Endothelial cell (in vitro differentiated cells): ENCODE data around the gene GPR17. TPM values are rescaled to one million over a fixed set of nuclear protein-coding genes. Genes with fewer than 3 reads are reported as not detected.

ENCODE experiments used
- DNase-seq: peaks from one replicate; pipeline ENCODE4 v3.0.0; 2021; ENCODE audit warnings: low spot score
- H3K27ac Mint-ChIP-seq: one replicate; pipeline ENCODE4 v1.8.0; 2021; ENCODE audit warnings: mixed read lengths, inconsistent platforms; ENCODE audit not compliant: unreplicated experiment
- H3K27me3 Mint-ChIP-seq: one replicate; pipeline ENCODE4 v1.8.0; 2021; ENCODE audit warnings: mild to moderate bottlenecking, moderate library complexity, mixed read lengths, inconsistent platforms; ENCODE audit not compliant: unreplicated experiment
- H3K36me3 Mint-ChIP-seq: one replicate; pipeline ENCODE4 v1.8.0; 2021; ENCODE audit warnings: mild to moderate bottlenecking, low read depth, mixed read lengths, inconsistent platforms; ENCODE audit not compliant: unreplicated experiment
- H3K4me1 Mint-ChIP-seq: one replicate; pipeline ENCODE4 v1.8.0; 2021; ENCODE audit warnings: mild to moderate bottlenecking, mixed read lengths, inconsistent platforms; ENCODE audit not compliant: unreplicated experiment
- H3K4me3 Mint-ChIP-seq: one replicate; pipeline ENCODE4 v1.8.0; 2021; ENCODE audit warnings: mild to moderate bottlenecking, mixed read lengths, inconsistent platforms; ENCODE audit not compliant: unreplicated experiment
- H3K9me3 Mint-ChIP-seq: one replicate; pipeline ENCODE4 v1.8.0; 2021; ENCODE audit warnings: mixed read lengths, inconsistent platforms; ENCODE audit not compliant: unreplicated experiment
- CTCF ChIP-seq: fragments of 200-600 bp; sonication (generic); IDR thresholded peaks from one replicate; pipeline ENCODE4 v1.5.0; 2021; ENCODE audit warnings: antibody characterized with exemption; ENCODE audit not compliant: unreplicated experiment
- total RNA-seq: library from RNA; stranded (reverse); fragmentation: NEBNext Ultra II Directional; extraction: Animal tissue kit (Norgen Biotek cat#: 25700); gene quantifications from one replicate; pipeline ENCODE4 v1.2.1, GENCODE V29; 2021; ENCODE audit not compliant: unreplicated experiment

GPR17 gene
- total RNA-seq, 1 donor from 2014 or later = 0.15 TPM

DNA sequence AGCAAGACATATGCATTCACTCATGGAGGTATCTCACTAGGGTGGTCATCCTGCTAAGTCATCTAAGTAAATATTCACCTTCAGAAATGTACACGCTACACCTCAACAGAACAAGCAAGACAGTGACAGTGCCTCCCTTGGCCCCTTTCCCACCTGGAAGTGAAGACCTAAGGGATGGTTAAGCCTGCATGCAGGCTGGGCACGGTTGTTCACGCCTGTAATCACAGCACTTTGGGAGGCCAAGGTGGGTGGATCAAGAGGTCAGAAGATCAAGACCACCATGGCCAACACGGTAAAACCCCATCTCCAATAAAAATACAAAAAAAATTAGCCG lies 25.0 kb downstream of the GPR17 start:
- Mint-ChIP-seq H3K4me1 (peaks cover 2% of the 10 kb centered on the region), H3K36me3 (no peaks in the 10 kb centered on the region)

DNA sequence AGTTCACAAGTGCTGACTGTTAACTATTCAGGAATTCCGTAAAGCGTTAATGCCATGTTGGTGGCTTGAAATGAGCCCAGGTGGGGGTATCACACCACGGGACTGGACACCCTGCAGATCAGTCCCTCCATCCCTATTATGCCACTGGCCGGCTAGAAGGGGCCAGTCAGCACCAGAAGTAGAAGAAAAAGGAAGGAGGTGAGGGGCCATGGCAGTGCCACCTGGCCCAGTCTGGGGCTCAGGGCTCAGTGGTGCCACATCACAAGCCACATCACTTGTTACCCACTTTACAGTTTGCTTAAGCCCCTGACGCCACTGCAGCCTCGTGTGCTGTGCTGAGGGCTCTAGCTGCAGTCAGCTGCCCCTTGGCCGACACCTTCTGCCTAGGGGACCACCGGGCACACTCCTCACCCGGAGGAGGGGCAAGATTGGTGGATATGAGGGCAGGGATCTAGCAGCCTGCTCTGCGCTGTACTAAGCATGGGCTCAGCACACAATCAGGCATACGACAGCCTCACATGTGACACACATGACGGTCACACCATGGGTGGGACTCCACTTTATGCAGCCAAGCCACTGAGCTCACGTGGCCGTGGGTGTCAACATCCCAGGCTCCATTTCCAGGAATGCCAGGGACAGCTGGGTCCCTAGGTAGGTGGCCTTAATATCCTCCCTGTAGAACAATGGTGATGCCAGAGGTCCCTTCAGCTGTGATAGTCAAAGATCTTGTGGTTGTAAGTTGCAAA lies 25.8 kb downstream of the GPR17 start:
- Mint-ChIP-seq H3K9me3 (no peaks in the 10 kb centered on the region), H3K27me3 (peaks cover 16% of the 10 kb centered on the region), H3K4me3 (no peak overlapping the region), H3K27ac (no peak overlapping the region), H3K4me1 (peaks cover 2% of the 10 kb centered on the region), H3K36me3 (no peaks in the 10 kb centered on the region)
- TF ChIP-seq CTCF = no peak
- DNase-seq = no peak

More for the DNA sequence above, 25.0 kb downstream of the GPR17 start:
- Mint-ChIP-seq H3K9me3 (no peaks in the 10 kb centered on the region), H3K27ac (no peak overlapping the region), H3K4me3 (no peak overlapping the region), H3K27me3 (peaks cover 8% of the 10 kb centered on the region)
- TF ChIP-seq CTCF = no peak
- DNase-seq = no peak

DNA sequence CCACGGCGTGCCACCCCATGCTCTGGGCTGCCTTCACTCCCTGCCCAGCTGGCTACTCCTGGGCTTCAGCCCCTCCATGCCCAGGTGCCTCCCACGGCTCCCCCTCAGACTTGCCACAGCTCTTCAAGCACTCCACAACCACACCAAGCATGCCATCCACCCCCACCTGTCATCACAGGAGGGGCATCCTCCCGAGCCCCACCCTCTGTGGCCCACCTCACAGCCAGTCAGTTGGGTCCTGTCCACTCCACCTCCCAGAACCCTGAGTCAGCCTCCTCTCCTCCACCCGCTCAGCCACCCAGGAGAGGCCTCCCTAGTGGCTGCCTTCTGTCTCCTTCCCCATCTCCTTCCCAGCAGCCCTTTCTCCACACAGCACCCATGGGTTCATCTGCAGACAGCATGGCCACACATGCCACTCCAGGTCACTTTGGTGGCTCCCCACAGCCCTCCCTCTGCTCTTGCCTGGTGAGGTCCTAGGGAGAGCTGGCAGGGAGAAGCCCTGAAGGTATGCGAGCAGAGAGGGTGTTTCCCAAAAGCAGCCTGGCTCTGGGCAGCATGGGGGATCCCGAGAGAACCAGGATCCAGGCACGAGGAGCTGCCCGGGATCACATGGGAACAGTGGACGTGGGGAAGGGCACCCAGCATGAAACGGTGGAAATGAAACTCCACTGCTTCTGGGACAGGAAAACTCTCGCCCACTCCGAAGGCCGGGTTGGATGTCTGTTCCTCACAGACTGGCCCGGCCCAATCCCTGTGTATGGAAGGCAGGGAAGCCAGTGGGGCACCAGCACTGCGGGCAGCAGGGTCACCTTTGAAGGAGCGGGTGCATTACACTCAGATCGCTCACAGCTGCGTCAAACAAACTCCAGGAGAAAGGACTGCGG lies 26.6 kb downstream of the GPR17 start:
- Mint-ChIP-seq H3K4me1 (peaks cover 2% of the 10 kb centered on the region), H3K27me3 (peaks cover 21% of the 10 kb centered on the region), H3K9me3 (no peaks in the 10 kb centered on the region), H3K36me3 (no peaks in the 10 kb centered on the region), H3K27ac (no peak overlapping the region), H3K4me3 (no peak overlapping the region)
- TF ChIP-seq CTCF = no peak
- DNase-seq = no peak

- DNase-seq = no peak
- Mint-ChIP-seq H3K4me1 (peaks cover 5% of the 10 kb centered on the region), H3K36me3 (no peaks in the 10 kb centered on the region), H3K4me3 (no peak overlapping the region), H3K27ac (no peak overlapping the region), H3K9me3 (no peaks in the 10 kb centered on the region), H3K27me3 (peaks cover 21% of the 10 kb centered on the region)
- TF ChIP-seq CTCF = no peak
Measured at GRCh38 chr2:127673291-127674069, 27.5 kb downstream of the GPR17 start.
